A549 (cell line): ENCODE data around the gene MUC6.

Source experiments
- CTCF ChIP-seq: fragments of >200 bp; sonication (Bioruptor Twin); formaldehyde crosslinking; IDR thresholded peaks from 3 replicates; pipeline ENCODE4 v1.5.1; 2016
- JUN ChIP-seq, 2 experiments: fragments of >200 bp; sonication (Bioruptor Twin); formaldehyde crosslinking; IDR thresholded peaks; 2 replicates in 1 of 2; 3 replicates in 1 of 2; pipeline ENCODE4 v1.6.1; 2016 to 2017
- POLR2A ChIP-seq: IDR thresholded peaks from 2 replicates; pipeline ENCODE4 v1.6.1; 2012; ENCODE audit warnings: mild to moderate bottlenecking, low read length

GRCh38 chr11:984546-984945 is 52.0 kb downstream of the MUC6 start:
- TF ChIP-seq JUN (IDR thresholded peaks at IDR 0.05) (no peak), CTCF (no peak), POLR2A (no peak)
